Liver (tissue), 2 donors: ENCODE results near the gene GPR171.

ENCODE experiments used
- FOXA1 ChIP-seq: IDR thresholded peaks from 2 replicates; pipeline ENCODE4 v1.6.1; 2016; ENCODE audit warnings: antibody characterized with exemption
- TAF1 ChIP-seq: conservative IDR thresholded peaks from 2 replicates; pipeline ENCODE4 v1.6.1; 2016; ENCODE audit warnings: antibody characterized with exemption, mild to moderate bottlenecking
- donor health status: healthy.

- TF ChIP-seq FOXA1 (no peak), TAF1 (no peak)
These were observed 16.0 kb upstream of the GPR171 start for GRCh38 chr3:151219056-151219455.
